GM18858 (cell line): ENCODE results near the gene RASSF7.

Experiments used
- ATAC-seq: cut with Tn5 transposase; IDR thresholded peaks from one replicate; pipeline ENCODE4 v1.9.1; 2021; ENCODE audit not compliant: unreplicated experiment

Gene RASSF7

GRCh38 chr11:607020-607780 lies 46.4 kb downstream of the RASSF7 start:
- ATAC-seq = no peak

- ATAC-seq = no peak
These were observed 47.3 kb downstream of the RASSF7 start for GRCh38 chr11:607971-608659.

GRCh38 chr11:608791-609251 lies 48.1 kb downstream of the RASSF7 start:
- ATAC-seq = no peak

- no peak for ATAC-seq
These were observed 48.6 kb downstream of the RASSF7 start for GRCh38 chr11:609341-609811.

GRCh38 chr11:610146-610801 lies 49.5 kb downstream of the RASSF7 start:
- ATAC-seq = no peak

- no peak for ATAC-seq
These were observed 50.5 kb downstream of the RASSF7 start for GRCh38 chr11:611001-611996.

- ATAC-seq = no peak
These were observed 51.6 kb downstream of the RASSF7 start for GRCh38 chr11:612201-612960.

- ATAC-seq = no peak
These were observed 52.2 kb downstream of the RASSF7 start for GRCh38 chr11:612961-613300.

- no peak for ATAC-seq
These were observed 52.7 kb downstream of the RASSF7 start for GRCh38 chr11:613369-613968.
